Amygdala (tissue), 56 donors: ENCODE data around the gene TRAPPC2L.
A peak's percentile ranks its signal among the peaks of the same experiment; 100 is the strongest.

Experiments used
- DNase-seq, 56 donors: peaks; one replicate each; lab custom pipeline; 2025; lab: John Stamatoyannopoulos, UW

Gene TRAPPC2L

GRCh38 chr16:88836791-88837190, 20.1 kb upstream of the TRAPPC2L start:
- no peak for DNase-seq

GRCh38 chr16:88837806-88838205, 19.1 kb upstream of the TRAPPC2L start:
- DNase-seq, result no peak

- no peak for DNase-seq
These were observed 18.4 kb upstream of the TRAPPC2L start for GRCh38 chr16:88838566-88838965.

- DNase-seq, result no peak
These were observed 17.8 kb upstream of the TRAPPC2L start for GRCh38 chr16:88839026-88839529.

GRCh38 chr16:88839745-88840599, 17.0 kb upstream of the TRAPPC2L start:
- DNase-seq, result no peak

- DNase-seq, result peak in 2 of 56 donors; percentile 9 to 52
These were observed 16.2 kb upstream of the TRAPPC2L start for GRCh38 chr16:88840600-88841215.

- no peak for DNase-seq
These were observed 15.2 kb upstream of the TRAPPC2L start for GRCh38 chr16:88841521-88842307.

- DNase-seq, result no peak
These were observed 14.6 kb upstream of the TRAPPC2L start for GRCh38 chr16:88842308-88842756.

GRCh38 chr16:88842806-88843205, 14.1 kb upstream of the TRAPPC2L start:
- DNase-seq, result no peak

- no peak for DNase-seq
These were observed 13.7 kb upstream of the TRAPPC2L start for GRCh38 chr16:88843256-88843655.

- DNase-seq, result no peak
These were observed 12.4 kb upstream of the TRAPPC2L start for GRCh38 chr16:88844419-88845036.

- DNase-seq, result no peak
These were observed 10.8 kb upstream of the TRAPPC2L start for GRCh38 chr16:88846088-88846487.

- DNase-seq, result no peak
These were observed 9.3 kb upstream of the TRAPPC2L start for GRCh38 chr16:88847654-88848053.

GRCh38 chr16:88848557-88848956, 8.4 kb upstream of the TRAPPC2L start:
- DNase-seq, result no peak

- DNase-seq, result no peak
These were observed 6.3 kb upstream of the TRAPPC2L start for GRCh38 chr16:88850531-88851199.

- DNase-seq, result no peak
These were observed 5.3 kb upstream of the TRAPPC2L start for GRCh38 chr16:88851616-88852015.

- peak in 1 of 56 donors; percentile 8 for DNase-seq
These were observed 3.5 kb upstream of the TRAPPC2L start for GRCh38 chr16:88853325-88853941.

GRCh38 chr16:88854306-88855111, 2.4 kb upstream of the TRAPPC2L start:
- DNase-seq, result no peak

- DNase-seq, result no peak
These were observed 1.8 kb upstream of the TRAPPC2L start for GRCh38 chr16:88855176-88855575.
